ENCODE results near the gene TTLL7. TPM values are rescaled to one million over a fixed set of nuclear protein-coding genes. Genes with fewer than 3 reads are reported as not detected.

Gene TTLL7
- total and polyA plus RNA-seq, 2 experiments from 2014 or later: 3.8 to 7.7 TPM

GRCh38 chr1:84025966-84026365 lies 27.0 kb upstream of the TTLL7 start:
- Histone ChIP-seq H3K9me3 (ENCODE audit: low read depth) (no peaks in the 10 kb centered on the region), H3K36me3 (no peaks in the 10 kb centered on the region), H3K4me1 (ENCODE audit: low read depth) (peaks cover under 1% of the 10 kb centered on the region), H3K27me3 (peaks cover 21% of the 10 kb centered on the region), H3K27ac (no peak overlapping the region), H3K4me3 (no peak overlapping the region)
- DNase-seq (ENCODE audit: low read depth in 1 of 2, low spot score in 1 of 2): no peak
- TF ChIP-seq CTCF (IDR thresholded peaks at IDR 0.05; ENCODE audit: low read depth, low read length): no peak

GRCh38 chr1:84021822-84022221 lies 22.9 kb upstream of the TTLL7 start:
- H3K36me3 ChIP-seq: no peaks in the 10 kb centered on the region
- no peak for TF ChIP-seq CTCF (IDR thresholded peaks at IDR 0.05; ENCODE audit: low read depth, low read length)
- peaks cover 6% of the 10 kb centered on the region for H3K4me1 ChIP-seq (ENCODE audit: low read depth)
- no peaks in the 10 kb centered on the region for H3K9me3 ChIP-seq (ENCODE audit: low read depth)
- no peak overlapping the region for H3K4me3 ChIP-seq
- H3K27me3 ChIP-seq: peaks cover 18% of the 10 kb centered on the region
- no peak for DNase-seq (ENCODE audit: low read depth in 1 of 2, low spot score in 1 of 2)
- H3K27ac ChIP-seq: no peak overlapping the region

GRCh38 chr1:84020151-84020550 lies 21.2 kb upstream of the TTLL7 start:
- Histone ChIP-seq H3K27ac (no peak overlapping the region), H3K4me3 (no peak overlapping the region), H3K27me3 (peaks cover 5% of the 10 kb centered on the region), H3K36me3 (no peaks in the 10 kb centered on the region), H3K9me3 (ENCODE audit: low read depth) (no peaks in the 10 kb centered on the region), H3K4me1 (ENCODE audit: low read depth) (peaks cover 6% of the 10 kb centered on the region)
- TF ChIP-seq CTCF (IDR thresholded peaks at IDR 0.05; ENCODE audit: low read depth, low read length): no peak
- DNase-seq (ENCODE audit: low read depth in 1 of 2, low spot score in 1 of 2): peak in 1 of 2 donors; percentile 31

GRCh38 chr1:84019217-84019616 lies 20.3 kb upstream of the TTLL7 start:
- no peaks in the 10 kb centered on the region for H3K27me3 ChIP-seq
- no peak for DNase-seq (ENCODE audit: low read depth in 1 of 2, low spot score in 1 of 2)
- no peak for TF ChIP-seq CTCF (IDR thresholded peaks at IDR 0.05; ENCODE audit: low read depth, low read length)
- no peaks in the 10 kb centered on the region for H3K9me3 ChIP-seq (ENCODE audit: low read depth)
- H3K4me1 ChIP-seq (ENCODE audit: low read depth): peaks cover 6% of the 10 kb centered on the region
- no peak overlapping the region for H3K27ac ChIP-seq
- no peaks in the 10 kb centered on the region for H3K36me3 ChIP-seq
- no peak overlapping the region for H3K4me3 ChIP-seq

- no peaks in the 10 kb centered on the region for H3K36me3 ChIP-seq
- no peak overlapping the region for H3K4me3 ChIP-seq
- H3K27me3 ChIP-seq: no peaks in the 10 kb centered on the region
- DNase-seq (ENCODE audit: low read depth in 1 of 2, low spot score in 1 of 2): no peak
- no peak overlapping the region for H3K27ac ChIP-seq
- no peaks in the 10 kb centered on the region for H3K9me3 ChIP-seq (ENCODE audit: low read depth)
- no peaks in the 10 kb centered on the region for H3K4me1 ChIP-seq (ENCODE audit: low read depth)
- TF ChIP-seq CTCF (IDR thresholded peaks at IDR 0.05; ENCODE audit: low read depth, low read length): no peak
These were observed 14.8 kb upstream of the TTLL7 start for GRCh38 chr1:84013708-84014107.

GRCh38 chr1:84012018-84012417 lies 13.1 kb upstream of the TTLL7 start:
- Histone ChIP-seq H3K9me3 (ENCODE audit: low read depth) (no peaks in the 10 kb centered on the region), H3K4me1 (ENCODE audit: low read depth) (no peaks in the 10 kb centered on the region), H3K27ac (no peak overlapping the region), H3K4me3 (no peak overlapping the region), H3K36me3 (no peaks in the 10 kb centered on the region), H3K27me3 (no peaks in the 10 kb centered on the region)
- TF ChIP-seq CTCF (IDR thresholded peaks at IDR 0.05; ENCODE audit: low read depth, low read length): no peak
- DNase-seq (ENCODE audit: low read depth in 1 of 2, low spot score in 1 of 2): no peak
